DOHH2 (cell line): ENCODE measurements around the gene NOD1.

ENCODE experiments used
- EZH2phosphoT487 ChIP-seq: fragments of 200-600 bp; sonication (generic); IDR thresholded peaks from 2 replicates; pipeline ENCODE4 v1.6.1; 2017; ENCODE audit warnings: borderline replicate concordance, mild to moderate bottlenecking, antibody characterized with exemption, low read length, moderate library complexity, mixed read lengths
- TF ChIP-seq, protein P1 (sequence below): fragments of 200-600 bp; sonication (generic); IDR thresholded peaks from one replicate; pipeline ENCODE4 v1.5.1; 2014; ENCODE audit warnings: antibody characterized with exemption, mild to moderate bottlenecking, low read depth, low read length; ENCODE audit not compliant: poor library complexity, severe bottlenecking

DNA sequence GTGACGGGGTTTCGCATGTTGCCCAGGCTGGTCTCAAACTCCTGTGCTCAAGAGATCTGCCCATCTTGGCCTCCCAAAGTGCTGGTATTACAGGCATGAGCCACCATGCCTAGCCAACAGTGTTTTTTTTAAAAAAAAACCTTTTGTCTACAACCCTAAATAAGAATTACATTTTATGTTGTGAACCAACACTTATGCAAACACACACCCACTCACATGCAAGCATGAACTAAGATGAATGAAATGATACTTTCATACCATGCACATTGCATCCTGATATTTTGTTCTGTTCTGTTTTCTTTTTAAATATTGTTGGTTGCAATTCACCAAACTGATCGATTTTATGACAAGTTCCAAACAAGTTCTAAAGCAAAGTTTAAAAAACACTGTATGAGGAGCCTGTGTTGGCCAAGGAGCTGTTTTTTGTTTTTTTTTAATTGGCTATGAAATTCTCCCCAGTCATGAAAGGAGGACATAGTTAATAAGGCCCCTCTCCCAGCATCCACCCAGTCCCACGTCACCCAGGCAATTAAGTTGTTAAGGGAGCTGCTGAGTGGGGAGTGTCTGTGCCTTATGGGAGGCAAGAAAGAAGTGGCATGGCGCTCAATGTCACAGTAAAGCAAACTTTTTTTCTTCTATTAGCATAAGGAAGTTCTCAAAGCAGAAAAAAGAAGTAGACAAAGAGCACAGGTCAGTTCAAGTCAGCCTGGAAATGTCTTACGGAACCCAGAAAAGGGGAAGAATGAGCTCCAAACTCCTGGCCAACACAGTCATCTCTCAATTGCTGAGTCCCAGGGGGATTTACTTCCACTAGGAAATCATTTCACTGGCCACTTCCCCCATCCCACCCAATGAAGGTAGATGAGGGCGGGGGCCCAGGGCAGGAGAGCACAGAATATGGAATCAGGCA is 50.1 kb downstream of the NOD1 start:
- TF ChIP-seq EZH2phosphoT487, result no peak
- TF ChIP-seq, protein P1, sequence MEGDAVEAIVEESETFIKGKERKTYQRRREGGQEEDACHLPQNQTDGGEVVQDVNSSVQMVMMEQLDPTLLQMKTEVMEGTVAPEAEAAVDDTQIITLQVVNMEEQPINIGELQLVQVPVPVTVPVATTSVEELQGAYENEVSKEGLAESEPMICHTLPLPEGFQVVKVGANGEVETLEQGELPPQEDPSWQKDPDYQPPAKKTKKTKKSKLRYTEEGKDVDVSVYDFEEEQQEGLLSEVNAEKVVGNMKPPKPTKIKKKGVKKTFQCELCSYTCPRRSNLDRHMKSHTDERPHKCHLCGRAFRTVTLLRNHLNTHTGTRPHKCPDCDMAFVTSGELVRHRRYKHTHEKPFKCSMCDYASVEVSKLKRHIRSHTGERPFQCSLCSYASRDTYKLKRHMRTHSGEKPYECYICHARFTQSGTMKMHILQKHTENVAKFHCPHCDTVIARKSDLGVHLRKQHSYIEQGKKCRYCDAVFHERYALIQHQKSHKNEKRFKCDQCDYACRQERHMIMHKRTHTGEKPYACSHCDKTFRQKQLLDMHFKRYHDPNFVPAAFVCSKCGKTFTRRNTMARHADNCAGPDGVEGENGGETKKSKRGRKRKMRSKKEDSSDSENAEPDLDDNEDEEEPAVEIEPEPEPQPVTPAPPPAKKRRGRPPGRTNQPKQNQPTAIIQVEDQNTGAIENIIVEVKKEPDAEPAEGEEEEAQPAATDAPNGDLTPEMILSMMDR, result no peak
